ENCODE results near the gene HTR1D.
"Not testable (repeated sequence)": the region's sequence is repeated elsewhere in the genome, so short reads cannot be mapped to it uniquely, and the experiment has no call there.

HTR1D gene

GRCh38 chr1:23227806-23228205, 10.5 kb upstream of the HTR1D start:
- Mint-ChIP-seq H3K9me3 (no peaks in the 10 kb centered on the region), H3K27me3 (peaks cover 31% of the 10 kb centered on the region), H3K4me3 (no peak overlapping the region)

GRCh38 chr1:23224739-23225648, 7.7 kb upstream of the HTR1D start:
- Mint-ChIP-seq H3K9me3 (no peaks in the 10 kb centered on the region), H3K36me3 (no peaks in the 10 kb centered on the region), H3K4me1 (no peaks in the 10 kb centered on the region), H3K27me3 (peaks cover 50% of the 10 kb centered on the region), H3K4me3 (no peak overlapping the region), H3K27ac (no peak overlapping the region)
- CTCF ChIA-PET: no interaction called here
- no peak for DNase-seq

More at GRCh38 chr1:23227806-23228205, 10.5 kb upstream of the HTR1D start:
- Mint-ChIP-seq H3K36me3 (no peaks in the 10 kb centered on the region), H3K27ac (no peak overlapping the region), H3K4me1 (no peaks in the 10 kb centered on the region)
- CTCF ChIA-PET: interaction anchor here (1.3 kb wide), 1 partner anchor 10 kb away, joined by 4 read pairs; the partner anchor contains the start of gene HTR1D
- no peak for DNase-seq

GRCh38 chr1:23223963-23224362, 6.7 kb upstream of the HTR1D start:
- H3K27ac Mint-ChIP-seq, H3K4me3 Mint-ChIP-seq, H3K9me3 Mint-ChIP-seq, H3K4me1 Mint-ChIP-seq, DNase-seq, H3K36me3 Mint-ChIP-seq: not testable (repeated sequence)
- CTCF ChIA-PET: interaction anchor here (1.2 kb wide), 1 partner anchor 10 kb away, joined by 3 read pairs; no protein-coding TSS in a partner anchor
- peaks cover 56% of the 10 kb centered on the region for H3K27me3 Mint-ChIP-seq

- not testable (repeated sequence) for H3K9me3 Mint-ChIP-seq, DNase-seq, H3K4me3 Mint-ChIP-seq, H3K36me3 Mint-ChIP-seq, H3K27ac Mint-ChIP-seq, H3K4me1 Mint-ChIP-seq
- peaks cover 60% of the 10 kb centered on the region for H3K27me3 Mint-ChIP-seq
- CTCF ChIA-PET: interaction anchor here (1.2 kb wide), 1 partner anchor 9 kb away, joined by 3 read pairs; no protein-coding TSS in a partner anchor
Measured at GRCh38 chr1:23223490-23223951, 6.2 kb upstream of the HTR1D start.

- Mint-ChIP-seq H3K4me1 (peaks cover 1% of the 10 kb centered on the region), H3K9me3 (no peaks in the 10 kb centered on the region), H3K4me3 (no peak overlapping the region), H3K27ac (no peak overlapping the region), H3K27me3 (peaks cover 68% of the 10 kb centered on the region), H3K36me3 (no peaks in the 10 kb centered on the region)
- no peak for DNase-seq
- CTCF ChIA-PET: interaction anchor here (1.2 kb wide), 1 partner anchor 9 kb away, joined by 3 read pairs; no protein-coding TSS in a partner anchor
Measured at GRCh38 chr1:23222742-23223141, 5.4 kb upstream of the HTR1D start.

- Mint-ChIP-seq H3K27me3 (peaks cover 72% of the 10 kb centered on the region), H3K4me1 (peaks cover 3% of the 10 kb centered on the region), H3K27ac (no peak overlapping the region)
Measured at GRCh38 chr1:23222331-23222730, 5.0 kb upstream of the HTR1D start.

GRCh38 chr1:23221107-23221506, 3.8 kb upstream of the HTR1D start:
- Mint-ChIP-seq H3K9me3 (no peaks in the 10 kb centered on the region), H3K4me3 (no peak overlapping the region), H3K27ac (no peak overlapping the region), H3K4me1 (peaks cover 7% of the 10 kb centered on the region), H3K36me3 (no peaks in the 10 kb centered on the region), H3K27me3 (peaks cover 78% of the 10 kb centered on the region)
- no peak for DNase-seq
- CTCF ChIA-PET: interaction anchor here (2.0 kb wide), 1 partner anchor 36 kb away, joined by 6 read pairs; no protein-coding TSS in a partner anchor

More at GRCh38 chr1:23222331-23222730, 5.0 kb upstream of the HTR1D start:
- Mint-ChIP-seq H3K36me3 (no peaks in the 10 kb centered on the region), H3K9me3 (no peaks in the 10 kb centered on the region), H3K4me3 (no peak overlapping the region)
- no peak for DNase-seq
- CTCF ChIA-PET: interaction anchor here (2.0 kb wide), 1 partner anchor 37 kb away, joined by 6 read pairs; no protein-coding TSS in a partner anchor

- CTCF ChIA-PET: interaction anchor here (0.6 to 2.0 kb wide), 4 partner anchors 11 to 187 kb away, joined by 3 to 9 read pairs (median 4); no protein-coding TSS in a partner anchor
- Mint-ChIP-seq H3K27ac (no peak overlapping the region), H3K9me3 (no peaks in the 10 kb centered on the region), H3K27me3 (peaks cover 93% of the 10 kb centered on the region), H3K4me1 (peaks cover 10% of the 10 kb centered on the region), H3K36me3 (no peaks in the 10 kb centered on the region), H3K4me3 (no peak overlapping the region)
- DNase-seq: peak; percentile 54
Measured at GRCh38 chr1:23216771-23217420, 406 bp downstream of the HTR1D start.

GRCh38 chr1:23215751-23216449, 1.4 kb downstream of the HTR1D start:
- Mint-ChIP-seq H3K36me3 (no peaks in the 10 kb centered on the region), H3K27me3 (peaks cover 95% of the 10 kb centered on the region), H3K27ac (no peak overlapping the region), H3K4me1 (peaks cover 10% of the 10 kb centered on the region), H3K9me3 (no peaks in the 10 kb centered on the region), H3K4me3 (peak overlapping the region; percentile 16)
- no peak for DNase-seq
- CTCF ChIA-PET: interaction anchor here (1.1 to 2.0 kb wide), 3 partner anchors 84 to 187 kb away, joined by 3 to 9 read pairs (median 3); no protein-coding TSS in a partner anchor

- Mint-ChIP-seq H3K36me3 (no peaks in the 10 kb centered on the region), H3K27me3 (peaks cover 96% of the 10 kb centered on the region), H3K4me3 (no peak overlapping the region), H3K9me3 (no peaks in the 10 kb centered on the region), H3K27ac (no peak overlapping the region), H3K4me1 (peaks cover 10% of the 10 kb centered on the region)
- no peak for DNase-seq
- CTCF ChIA-PET: interaction anchor here (1.1 to 2.0 kb wide), 3 partner anchors 85 to 187 kb away, joined by 3 to 9 read pairs (median 3); no protein-coding TSS in a partner anchor
Measured at GRCh38 chr1:23215291-23215690, 2.0 kb downstream of the HTR1D start.

GRCh38 chr1:23214640-23215039, 2.7 kb downstream of the HTR1D start:
- H3K36me3 Mint-ChIP-seq: no peaks in the 10 kb centered on the region
- H3K9me3 Mint-ChIP-seq: no peaks in the 10 kb centered on the region
- no peak overlapping the region for H3K4me3 Mint-ChIP-seq
- no peak overlapping the region for H3K27ac Mint-ChIP-seq
- H3K27me3 Mint-ChIP-seq: peaks cover 95% of the 10 kb centered on the region
- H3K4me1 Mint-ChIP-seq: peaks cover 12% of the 10 kb centered on the region
- CTCF ChIA-PET: interaction anchor here (0.6 to 2.0 kb wide), 4 partner anchors 9 to 189 kb away, joined by 3 to 9 read pairs (median 4); no protein-coding TSS in a partner anchor
- DNase-seq: no peak

GRCh38 chr1:23211955-23212354, 5.3 kb downstream of the HTR1D start:
- peaks cover 70% of the 10 kb centered on the region for H3K27me3 Mint-ChIP-seq

GRCh38 chr1:23210963-23211362, 6.3 kb downstream of the HTR1D start:
- Mint-ChIP-seq H3K27me3 (peaks cover 68% of the 10 kb centered on the region), H3K4me1 (peaks cover 4% of the 10 kb centered on the region), H3K9me3 (no peaks in the 10 kb centered on the region), H3K4me3 (no peak overlapping the region), H3K27ac (no peak overlapping the region), H3K36me3 (no peaks in the 10 kb centered on the region)
- no peak for DNase-seq
- CTCF ChIA-PET: interaction anchor here (0.6 to 1.3 kb wide), 4 partner anchors 14 to 1475 kb away, joined by 3 to 5 read pairs (median 4); no protein-coding TSS in a partner anchor

More at GRCh38 chr1:23211955-23212354, 5.3 kb downstream of the HTR1D start:
- Mint-ChIP-seq H3K4me1 (peaks cover 9% of the 10 kb centered on the region), H3K4me3 (no peak overlapping the region), H3K36me3 (no peaks in the 10 kb centered on the region), H3K9me3 (no peaks in the 10 kb centered on the region), H3K27ac (no peak overlapping the region)
- CTCF ChIA-PET: interaction anchor here (0.5 kb wide), 1 partner anchor 532 kb away, joined by 4 read pairs; no protein-coding TSS in a partner anchor
- no peak for DNase-seq

Measured in activated naive CD4-positive, alpha-beta T cell treated with anti-CD3 and anti-CD28 coated beads, Interleukin-2, amount 10 ng/mL, durations not matched to agents 7 days and 5 days (primary cell).